ENCODE measurements around the gene PRR23E.

Gene PRR23E

DNA sequence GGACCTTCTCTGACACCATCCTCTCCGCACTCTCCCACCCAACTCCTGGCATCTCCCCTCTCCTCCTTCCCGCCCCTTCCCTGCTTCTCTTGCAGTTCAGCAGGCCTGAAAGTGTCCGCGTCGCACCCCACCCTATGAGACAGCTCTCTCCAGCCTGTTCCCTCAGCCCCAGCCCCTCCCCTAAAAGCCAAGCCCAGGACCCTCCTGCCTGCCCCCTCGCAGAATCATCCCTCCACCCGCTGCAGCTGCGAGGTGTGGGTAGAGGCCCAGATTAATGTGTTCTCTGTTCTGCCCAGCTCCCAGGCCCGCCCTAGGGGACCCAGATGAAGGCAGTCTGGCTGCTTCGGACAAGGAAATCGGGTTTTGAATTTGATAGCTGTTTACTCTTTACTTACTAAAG, 410 bp downstream of the PRR23E start:
- TF ChIP-seq, protein P1, sequence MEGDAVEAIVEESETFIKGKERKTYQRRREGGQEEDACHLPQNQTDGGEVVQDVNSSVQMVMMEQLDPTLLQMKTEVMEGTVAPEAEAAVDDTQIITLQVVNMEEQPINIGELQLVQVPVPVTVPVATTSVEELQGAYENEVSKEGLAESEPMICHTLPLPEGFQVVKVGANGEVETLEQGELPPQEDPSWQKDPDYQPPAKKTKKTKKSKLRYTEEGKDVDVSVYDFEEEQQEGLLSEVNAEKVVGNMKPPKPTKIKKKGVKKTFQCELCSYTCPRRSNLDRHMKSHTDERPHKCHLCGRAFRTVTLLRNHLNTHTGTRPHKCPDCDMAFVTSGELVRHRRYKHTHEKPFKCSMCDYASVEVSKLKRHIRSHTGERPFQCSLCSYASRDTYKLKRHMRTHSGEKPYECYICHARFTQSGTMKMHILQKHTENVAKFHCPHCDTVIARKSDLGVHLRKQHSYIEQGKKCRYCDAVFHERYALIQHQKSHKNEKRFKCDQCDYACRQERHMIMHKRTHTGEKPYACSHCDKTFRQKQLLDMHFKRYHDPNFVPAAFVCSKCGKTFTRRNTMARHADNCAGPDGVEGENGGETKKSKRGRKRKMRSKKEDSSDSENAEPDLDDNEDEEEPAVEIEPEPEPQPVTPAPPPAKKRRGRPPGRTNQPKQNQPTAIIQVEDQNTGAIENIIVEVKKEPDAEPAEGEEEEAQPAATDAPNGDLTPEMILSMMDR (IDR thresholded peaks at IDR 0.05; ENCODE audit: control insufficient read depth, extremely low read depth, insufficient read depth), result no peak
- no peak overlapping the region for H3K4me3 ChIP-seq (ENCODE audit: low read depth, low read length)
- peak; percentile 6 for DNase-seq (ENCODE audit: low read depth)

DNA sequence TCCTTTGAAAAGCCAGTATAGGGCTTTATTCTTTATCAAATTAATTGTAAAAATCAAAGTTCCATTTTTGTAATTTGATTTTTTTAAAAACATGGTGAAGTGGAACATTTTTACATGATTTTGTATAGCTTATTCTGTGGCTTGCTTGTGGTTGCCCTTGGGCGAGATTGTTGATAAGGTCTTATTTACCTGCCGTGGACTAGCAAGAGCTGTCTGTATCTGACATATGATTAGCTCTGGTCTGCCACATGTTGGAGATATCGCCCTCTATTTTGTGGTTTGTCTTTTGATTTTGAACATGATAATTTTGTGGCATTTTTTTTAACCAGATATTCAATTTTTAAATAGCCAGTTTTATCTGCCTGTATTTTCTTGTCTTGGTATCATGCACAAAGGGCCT, 844 bp downstream of the PRR23E start:
- TF ChIP-seq, protein P1 (IDR thresholded peaks at IDR 0.05; ENCODE audit: control insufficient read depth, extremely low read depth, insufficient read depth), result no peak
- H3K4me3 ChIP-seq (ENCODE audit: low read depth, low read length), result no peak overlapping the region
- DNase-seq (ENCODE audit: low read depth), result no peak

DNA sequence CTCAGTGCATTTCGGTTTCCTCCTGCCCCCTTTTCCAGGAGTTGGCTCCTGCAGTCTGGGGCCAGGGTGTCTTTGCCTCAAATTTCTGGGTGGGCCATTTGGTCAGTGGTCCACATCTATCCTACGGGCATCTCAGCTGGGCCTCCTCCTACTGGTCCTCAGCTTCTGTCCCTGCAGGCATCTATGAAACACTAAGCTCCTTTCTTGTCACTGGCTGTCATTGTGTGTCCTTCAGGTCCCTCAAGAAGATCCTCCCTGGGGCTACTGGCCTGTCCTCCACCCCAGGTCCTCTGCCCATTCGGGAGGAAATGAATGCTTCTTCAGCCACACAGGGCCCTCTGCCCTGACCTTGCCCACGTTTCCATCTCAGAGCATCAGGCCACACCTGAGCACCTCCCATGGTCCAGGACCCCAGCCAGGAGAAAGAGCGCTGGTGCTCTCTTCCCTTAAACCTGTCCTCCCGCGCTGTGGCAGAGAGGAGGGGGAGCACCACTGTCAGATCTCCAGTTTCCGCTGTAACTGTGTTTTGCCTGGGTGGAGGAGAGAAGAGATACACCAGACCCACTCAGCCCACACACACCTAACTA, 1.8 kb downstream of the PRR23E start:
- TF ChIP-seq, protein P1 (IDR thresholded peaks at IDR 0.05; ENCODE audit: control insufficient read depth, extremely low read depth, insufficient read depth), result no peak
- no peak for DNase-seq (ENCODE audit: low read depth)
- no peak overlapping the region for H3K4me3 ChIP-seq (ENCODE audit: low read depth, low read length)

DNA sequence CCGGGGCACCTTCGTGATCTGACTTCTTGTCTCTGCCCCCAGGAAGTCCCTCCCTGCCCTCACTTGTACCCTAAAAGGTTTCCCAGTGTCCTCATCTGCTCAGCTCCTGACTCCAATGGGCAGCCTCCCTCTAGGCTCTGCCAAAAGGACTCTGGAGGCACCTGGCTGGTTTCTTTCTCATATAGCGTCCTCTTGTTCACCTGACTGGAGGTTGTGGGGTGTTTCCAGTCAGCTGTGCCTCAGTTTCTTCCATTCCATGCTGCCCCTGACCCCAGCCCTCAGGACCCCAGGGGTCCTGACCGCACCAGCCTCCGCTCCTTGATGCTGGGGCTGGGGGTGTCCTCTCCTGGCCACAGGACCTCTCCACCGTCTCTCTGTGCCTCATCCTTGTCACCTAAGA, 2.5 kb downstream of the PRR23E start:
- TF ChIP-seq, protein P1 (IDR thresholded peaks at IDR 0.05; ENCODE audit: control insufficient read depth, extremely low read depth, insufficient read depth), result no peak
- no peak overlapping the region for H3K4me3 ChIP-seq (ENCODE audit: low read depth, low read length)
- DNase-seq (ENCODE audit: low read depth), result no peak

DNA sequence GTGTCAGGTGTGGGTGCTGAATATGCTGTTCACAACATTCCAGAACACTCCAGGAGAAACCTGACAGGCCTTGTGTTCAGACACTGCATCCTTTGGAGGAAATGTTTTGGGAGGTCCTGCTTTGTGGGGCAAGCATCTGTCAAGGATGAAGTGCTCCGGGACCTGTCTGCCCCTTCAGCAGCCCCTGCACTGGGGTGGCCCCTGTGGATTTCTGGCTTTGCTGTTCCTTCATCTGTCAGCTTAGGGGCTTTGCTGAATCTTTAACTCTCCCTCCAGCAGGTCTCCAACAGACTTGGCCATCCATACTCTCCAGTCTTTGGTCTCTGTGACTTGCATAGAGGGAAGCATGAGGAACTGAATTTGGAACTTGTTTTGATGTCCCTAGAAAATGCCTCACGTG, 3.1 kb downstream of the PRR23E start:
- no peak for DNase-seq (ENCODE audit: low read depth)
- TF ChIP-seq, protein P1 (IDR thresholded peaks at IDR 0.05; ENCODE audit: control insufficient read depth, extremely low read depth, insufficient read depth), result no peak
- no peak overlapping the region for H3K4me3 ChIP-seq (ENCODE audit: low read depth, low read length)

DNA sequence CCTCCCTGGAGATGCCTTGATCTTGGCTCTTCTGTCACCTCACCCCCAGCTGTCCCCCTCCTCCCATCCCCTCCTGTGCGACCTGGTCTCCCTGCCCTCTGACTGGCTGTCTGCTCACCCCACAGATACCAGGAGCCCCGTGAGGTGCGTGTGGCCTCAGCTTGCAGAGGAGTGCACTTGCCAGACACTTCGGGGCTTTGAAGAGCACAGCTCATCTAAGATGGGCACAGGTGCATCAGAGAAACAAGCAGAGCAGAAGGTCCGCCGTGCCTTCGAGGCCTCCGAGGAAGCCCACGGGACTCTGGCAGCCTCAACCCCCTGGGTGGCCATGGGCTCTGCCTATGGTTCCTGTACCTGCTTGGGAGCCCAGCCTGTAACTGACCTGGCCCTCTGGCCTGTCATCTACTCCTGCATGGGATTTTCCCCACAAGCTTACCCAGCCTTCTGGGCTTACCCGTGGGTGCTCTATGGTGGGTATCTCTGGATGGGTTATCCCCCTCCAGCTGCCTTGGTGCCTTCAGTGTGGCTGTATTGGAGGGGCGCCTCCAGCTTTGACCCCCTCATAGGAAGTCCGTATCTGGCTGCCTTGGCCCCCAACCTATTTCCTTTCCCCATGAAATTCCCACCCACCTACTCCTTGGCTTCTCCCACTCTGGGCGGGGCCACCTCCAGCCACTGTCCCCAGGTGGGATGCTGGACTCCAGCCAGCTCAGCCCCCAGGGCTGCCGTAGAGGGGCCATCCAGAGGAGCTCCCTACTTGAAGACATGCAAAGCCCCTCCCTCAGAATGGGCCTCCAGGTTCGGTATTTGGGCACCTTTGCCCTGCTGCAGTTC, 3.8 kb downstream of the PRR23E start:
- H3K4me3 ChIP-seq (ENCODE audit: low read depth, low read length), result no peak overlapping the region
- no peak for DNase-seq (ENCODE audit: low read depth)
- TF ChIP-seq, protein P1 (IDR thresholded peaks at IDR 0.05; ENCODE audit: control insufficient read depth, extremely low read depth, insufficient read depth), result no peak
